Left lung (tissue), 10 donors: ENCODE data around the gene ZDHHC19. TPM values are rescaled to one million over a fixed set of nuclear protein-coding genes. Genes with fewer than 3 reads are reported as not detected.
"Not testable (repeated sequence)": the region's sequence is repeated elsewhere in the genome, so short reads cannot be mapped to it uniquely, and the experiment has no call there.

Experiments used
- ATAC-seq: fragments of 200-7000 bp; cut with Tn5 transposase; one replicate; pipeline ENCODE4 v1.9.1; 2020; ENCODE audit warnings: moderate library complexity
- DNase-seq, 4 donors: peaks; one replicate each; pipeline ENCODE4 v3.0.0-alpha.2; 2013 to 2020
- H3K27ac ChIP-seq, 2 donors: fragments of 200-600 bp; sonication (generic) in 1 of 2; one replicate each; pipeline versions ENCODE4 v1.5.0 to v1.8.0; 2020 to 2021
- H3K27me3 ChIP-seq, 2 donors: fragments of 200-600 bp; sonication (generic) in 1 of 2; one replicate each; pipeline versions ENCODE4 v1.5.0 to v1.8.0; 2020 to 2021
- H3K36me3 ChIP-seq, 2 donors: fragments of 200-600 bp; sonication (generic) in 1 of 2; one replicate each; pipeline versions ENCODE4 v1.5.0 to v1.8.0; 2020 to 2021
- H3K4me1 ChIP-seq, 2 donors: fragments of 200-600 bp; one replicate each; pipeline ENCODE4 v1.8.0; 2021
- H3K4me3 ChIP-seq, 2 donors: fragments of 200-600 bp; sonication (generic) in 1 of 2; one replicate each; pipeline versions ENCODE4 v1.5.0 to v1.8.0; 2020 to 2021; ENCODE audit warnings: mild to moderate bottlenecking in 1 of 2
- H3K9me3 ChIP-seq, 2 donors: fragments of 200-600 bp; sonication (generic) in 1 of 2; one replicate each; pipeline versions ENCODE4 v1.5.0 to v1.8.0; 2020 to 2021
- CTCF ChIP-seq, 2 donors: fragments of 200-600 bp; sonication (generic) in 1 of 2; IDR thresholded peaks; one replicate each; pipeline versions ENCODE4 v1.5.0 to v1.8.0; 2021; ENCODE audit warnings: antibody characterized with exemption in 2 of 2
- intact Hi-C, 2 donors: fragments of 100-400 bp; cut with DNase I; formaldehyde crosslinking; loops; one replicate each; pipeline versions ENCODE4 v1.11.2 to v1.14.2; 2022
- polyA plus RNA-seq, 6 donors: library from polyadenylated mRNA; unstranded; fragments of 120-200 nt; gene quantifications; one replicate each; pipeline ENCODE4 v1.2.1, GENCODE V29; 2013; ENCODE audit not compliant: insufficient read length in 6 of 6
- total RNA-seq, 2 donors: library from RNA; stranded (reverse); fragmentation: NEBNext Ultra II Directional; extraction: Animal tissue kit (Norgen Biotek cat#: 25700); gene quantifications; one replicate each; pipeline ENCODE4 v1.2.1, GENCODE V29; 2021
- donor health status: DM: no; HTN: yes; CAD: no.
- donor health status: DM: no; HTN: no; CAD: no.

Gene ZDHHC19
- total and polyA plus RNA-seq, 8 donors, result 0.20 to 8.8 (median 0.48) TPM; not detected in 3

GRCh38 chr3:196165850-196166249, 45.4 kb downstream of the ZDHHC19 start:
- H3K4me1 ChIP-seq, result peaks cover 0 to 14% of the 10 kb centered on the region in 2 donors
- no peak overlapping the region for H3K27ac ChIP-seq
- intact Hi-C loops, result no loop called here
- TF ChIP-seq CTCF (IDR thresholded peaks at IDR 0.05), result no peak
- H3K27me3 ChIP-seq, result no peaks in the 10 kb centered on the region
- no peak overlapping the region for H3K4me3 ChIP-seq
- ATAC-seq, result peak; percentile 4
- no peaks in the 10 kb centered on the region for H3K36me3 ChIP-seq
- no peaks in the 10 kb centered on the region for H3K9me3 ChIP-seq
- DNase-seq, result peak in 1 of 4 donors; percentile 10

DNA sequence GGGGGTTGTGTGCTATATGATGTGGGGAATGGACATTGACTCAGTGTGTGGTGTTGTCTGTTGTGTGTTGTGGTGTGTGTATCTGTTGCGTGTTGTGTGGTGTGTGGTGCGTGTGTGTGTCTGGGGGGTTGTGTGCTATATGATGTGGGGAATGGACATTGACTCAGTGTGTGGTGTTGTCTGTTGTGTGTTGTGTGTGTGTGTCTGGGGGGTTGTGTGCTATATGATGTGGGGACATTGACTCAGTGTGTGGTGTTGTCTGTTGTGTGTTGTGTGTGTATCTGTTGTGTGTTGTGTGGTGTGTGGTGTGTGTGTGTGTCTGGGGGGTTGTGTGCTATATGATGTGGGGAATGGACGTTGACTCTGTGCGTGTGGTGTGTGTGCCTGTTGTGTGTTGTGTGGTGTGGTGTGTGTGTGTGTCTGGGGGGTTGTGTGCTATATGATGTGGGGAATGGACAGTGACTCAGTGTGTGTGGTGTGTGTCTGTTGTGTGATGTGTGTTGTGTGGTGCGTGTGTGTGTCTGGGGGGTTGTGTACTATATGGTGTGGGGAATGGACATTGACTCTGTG, 46.1 kb downstream of the ZDHHC19 start:
- ATAC-seq, intact Hi-C loops, H3K9me3 ChIP-seq, H3K27me3 ChIP-seq, H3K27ac ChIP-seq, H3K36me3 ChIP-seq, H3K4me3 ChIP-seq: not testable (repeated sequence)
- peaks cover 0 to 15% of the 10 kb centered on the region in 2 donors for H3K4me1 ChIP-seq
- DNase-seq, result peak in 1 of 4 donors; percentile 4

DNA sequence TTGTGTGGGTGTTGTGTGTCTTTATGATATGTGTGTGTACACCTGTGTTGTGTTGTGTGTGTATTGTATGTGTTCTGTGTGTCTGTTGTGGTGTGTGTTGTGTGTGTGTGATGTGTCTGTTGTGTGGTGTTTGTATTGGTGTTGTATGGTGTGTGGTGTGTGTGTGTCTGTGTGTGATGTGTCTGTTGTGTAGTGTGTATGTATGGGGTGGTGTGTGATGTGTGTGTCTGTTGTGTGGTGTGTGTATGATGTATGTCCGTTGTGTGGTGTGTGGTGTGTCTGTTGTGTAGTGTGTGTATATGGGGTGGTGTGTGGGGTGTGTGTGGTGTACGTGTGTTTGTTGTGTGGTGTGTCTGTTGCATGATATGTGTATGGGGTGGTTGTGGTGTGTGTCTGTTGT, 46.6 kb downstream of the ZDHHC19 start:
- no peaks in the 10 kb centered on the region for H3K9me3 ChIP-seq
- intact Hi-C loops, result no loop called here
- no peak for TF ChIP-seq CTCF (IDR thresholded peaks at IDR 0.05)
- no peaks in the 10 kb centered on the region for H3K36me3 ChIP-seq
- DNase-seq (no peak), ATAC-seq (no peak)
- peak overlapping the region in 1 of 2 donors; percentile 20 for H3K27ac ChIP-seq
- H3K4me3 ChIP-seq, result peak overlapping the region in 1 of 2 donors; percentile 6
- peaks cover 0 to 18% of the 10 kb centered on the region in 2 donors for H3K4me1 ChIP-seq
- H3K27me3 ChIP-seq, result no peaks in the 10 kb centered on the region

- peaks cover 0 to 20% of the 10 kb centered on the region in 2 donors for H3K4me1 ChIP-seq
- intact Hi-C loops, result no loop called here
- ATAC-seq, result peak; percentile 32
- peak in 2 of 4 donors; percentile 85 to 88 for DNase-seq
- H3K36me3 ChIP-seq, result no peaks in the 10 kb centered on the region
- no peaks in the 10 kb centered on the region for H3K9me3 ChIP-seq
- peak overlapping the region in 1 of 2 donors; percentile 6 for H3K4me3 ChIP-seq
- H3K27me3 ChIP-seq, result no peaks in the 10 kb centered on the region
- peak overlapping the region; percentile 20 to 44 for H3K27ac ChIP-seq
- no peak for TF ChIP-seq CTCF (IDR thresholded peaks at IDR 0.05)
Measured at GRCh38 chr3:196163666-196164493, 47.3 kb downstream of the ZDHHC19 start.

GRCh38 chr3:196163212-196163611, 48.0 kb downstream of the ZDHHC19 start:
- no peak for ATAC-seq
- no peak for TF ChIP-seq CTCF (IDR thresholded peaks at IDR 0.05)
- intact Hi-C loops, result no loop called here
- DNase-seq, result peak in 1 of 4 donors; percentile 8
- H3K9me3 ChIP-seq, result no peaks in the 10 kb centered on the region
- no peak overlapping the region for H3K27ac ChIP-seq
- no peaks in the 10 kb centered on the region for H3K36me3 ChIP-seq
- no peak overlapping the region for H3K4me3 ChIP-seq
- peaks cover 0 to 20% of the 10 kb centered on the region in 2 donors for H3K4me1 ChIP-seq
- no peaks in the 10 kb centered on the region for H3K27me3 ChIP-seq
